ENCODE results near the gene COL21A1.

COL21A1 gene

DNA sequence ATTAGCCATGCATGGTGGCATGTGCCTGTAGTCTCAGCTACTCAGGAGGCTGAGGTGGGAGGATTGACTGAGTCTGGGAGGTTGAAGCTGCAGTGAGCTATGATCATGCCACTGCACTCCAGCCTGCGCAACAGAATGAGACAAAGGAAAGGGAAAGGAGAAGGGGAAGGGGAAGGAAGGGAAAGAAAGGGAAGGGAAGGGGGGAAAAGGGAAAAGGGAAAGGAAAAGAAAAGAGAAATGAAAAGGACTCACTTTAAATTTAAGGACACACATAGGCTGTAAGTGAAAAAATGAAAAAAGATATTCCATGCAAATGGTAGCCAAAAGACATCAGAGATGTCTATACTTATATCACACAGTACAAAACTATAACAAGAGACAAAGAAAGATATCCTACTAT is 74.2 kb downstream of the COL21A1 start:
- no peak for DNase-seq

GRCh38 chr6:56172144-56172543 is 75.2 kb downstream of the COL21A1 start:
- no peak for DNase-seq

DNA sequence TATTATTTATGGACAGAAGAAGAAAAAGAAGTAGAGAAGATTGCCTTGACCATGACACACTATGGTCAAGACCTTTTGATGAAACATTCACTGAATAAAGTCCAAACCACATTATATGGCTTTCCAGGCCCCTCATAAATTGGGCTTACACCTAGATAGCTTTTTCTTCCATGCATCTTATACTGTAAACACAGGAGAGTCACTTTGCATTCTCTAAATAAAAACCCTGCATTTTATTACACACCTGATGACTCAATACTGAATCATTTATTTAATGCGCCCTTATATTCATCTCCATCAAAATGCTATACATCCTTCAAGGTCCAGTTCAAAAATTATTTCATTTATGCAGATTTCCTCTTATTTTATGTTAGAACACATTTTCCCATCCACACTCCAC is 78.0 kb downstream of the COL21A1 start:
- DNase-seq, result no peak

GRCh38 chr6:56168596-56168995 is 78.8 kb downstream of the COL21A1 start:
- DNase-seq, result no peak

GRCh38 chr6:56162081-56162480 is 85.3 kb downstream of the COL21A1 start:
- DNase-seq, result no peak

DNA sequence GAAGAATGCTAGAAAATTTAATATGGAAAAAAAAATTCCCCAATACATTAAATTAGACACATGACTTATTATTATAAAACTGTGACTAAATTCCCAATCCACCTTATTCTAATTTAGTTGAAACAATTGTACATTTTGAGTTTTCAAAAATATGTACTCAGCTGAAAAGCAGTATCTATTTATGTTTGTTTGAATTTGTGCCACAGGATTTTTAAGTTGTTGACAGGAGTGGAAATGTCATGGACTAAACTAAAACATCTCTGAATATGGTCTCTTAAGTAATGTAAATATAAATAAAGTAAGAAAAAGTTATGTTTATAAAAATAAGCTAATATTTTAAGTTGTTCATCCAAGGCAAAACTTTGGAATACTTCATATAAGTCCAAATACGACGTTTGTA is 86.9 kb downstream of the COL21A1 start:
- no peak for DNase-seq

DNA sequence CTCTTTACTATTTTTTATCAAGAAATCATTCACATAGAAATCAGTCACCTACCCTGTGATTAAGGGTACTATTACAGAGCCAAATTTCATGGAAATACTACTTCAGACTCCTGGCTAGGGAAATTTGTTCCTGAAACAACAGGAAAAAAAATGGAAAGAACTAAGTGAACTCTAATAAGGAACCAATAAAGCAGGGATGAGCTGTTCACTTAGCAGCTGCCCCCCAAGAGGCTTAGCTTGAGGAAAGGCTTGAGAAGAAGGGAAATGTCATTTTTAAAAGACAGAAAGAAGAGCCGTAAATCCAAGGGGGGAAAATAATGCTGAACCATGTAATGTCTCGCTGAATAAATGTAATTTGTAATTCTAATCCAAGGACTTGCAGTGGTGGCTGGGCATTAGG is 88.8 kb downstream of the COL21A1 start:
- DNase-seq, result no peak

GRCh38 chr6:56156643-56157042 is 90.7 kb downstream of the COL21A1 start:
- no peak for DNase-seq

DNA sequence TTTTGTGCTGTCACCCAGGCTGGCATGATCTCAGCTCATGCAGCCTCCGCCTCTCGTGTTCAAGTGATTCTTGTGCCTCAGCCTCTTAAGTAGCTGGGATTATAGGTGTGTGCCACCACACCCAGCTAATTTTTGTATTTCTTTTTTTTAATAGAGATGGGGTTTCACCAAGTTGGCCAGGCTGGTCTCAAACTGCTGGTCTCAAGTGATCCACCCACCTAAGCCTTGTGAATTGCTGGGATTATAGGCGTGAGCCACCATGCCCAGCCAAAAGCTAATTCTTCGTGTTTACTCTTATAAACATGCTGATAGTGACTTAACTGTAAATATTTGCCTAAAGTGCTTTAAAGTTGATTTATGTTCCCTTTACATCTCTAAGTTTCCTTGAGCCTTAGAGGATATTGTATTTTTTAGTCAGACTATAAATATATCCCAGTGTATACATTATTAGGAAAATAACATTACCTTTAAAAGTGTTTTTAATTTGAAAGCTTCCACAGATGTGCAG is 91.7 kb downstream of the COL21A1 start:
- no peak for DNase-seq

- DNase-seq, result no peak
These were observed 93.3 kb downstream of the COL21A1 start for GRCh38 chr6:56154076-56154475.

DNA sequence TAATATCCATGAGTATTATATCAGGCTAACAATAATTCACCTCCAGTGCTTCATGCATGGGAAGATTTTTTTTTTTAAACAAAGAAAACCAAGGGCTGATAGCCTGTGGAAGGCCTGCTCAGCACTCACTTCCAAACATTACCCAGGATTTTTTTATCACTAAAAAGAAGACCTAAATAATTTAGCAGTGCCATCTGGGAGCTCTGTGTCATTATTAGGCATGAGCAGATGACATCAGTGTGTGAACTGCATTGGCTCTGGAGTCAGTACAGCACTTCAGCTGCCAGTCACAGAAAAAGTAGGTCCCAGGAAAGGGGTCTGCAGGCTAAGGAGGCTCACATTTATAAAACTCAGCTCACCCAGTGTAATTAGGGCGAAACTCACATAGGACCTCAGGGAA is 94.8 kb downstream of the COL21A1 start:
- DNase-seq, result peak in 1 of 2 experiments; percentile 30

DNA sequence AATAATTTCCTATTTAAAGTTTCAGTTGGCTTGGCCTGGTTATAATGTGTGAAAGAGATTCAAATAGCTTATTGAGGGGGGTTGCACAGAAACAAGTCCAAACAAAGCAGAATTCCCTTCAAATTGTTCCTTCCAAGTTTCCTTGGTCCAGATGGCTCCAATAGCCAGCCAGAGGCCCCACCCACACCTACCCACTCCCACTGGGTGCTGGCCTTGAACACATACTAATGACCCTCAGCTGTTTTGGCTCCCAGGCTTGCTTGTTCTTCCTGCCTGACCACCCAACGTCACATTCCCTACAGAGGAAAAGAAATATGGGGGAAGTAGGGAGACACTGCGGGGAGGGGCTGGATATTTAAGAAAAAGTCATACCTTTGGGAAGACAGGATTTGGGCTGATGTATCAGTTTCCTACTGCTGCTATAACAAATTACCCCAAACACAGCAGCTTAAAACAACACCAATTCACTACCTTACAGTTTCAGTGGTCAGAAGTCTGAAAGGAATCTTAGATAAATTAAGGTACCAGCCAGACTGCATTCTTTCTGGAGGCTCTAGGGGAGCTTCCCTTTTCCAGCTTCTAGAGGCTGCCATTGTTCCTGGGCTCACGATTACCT is 95.7 kb downstream of the COL21A1 start:
- peak in 1 of 2 experiments; percentile 18 for DNase-seq

DNA sequence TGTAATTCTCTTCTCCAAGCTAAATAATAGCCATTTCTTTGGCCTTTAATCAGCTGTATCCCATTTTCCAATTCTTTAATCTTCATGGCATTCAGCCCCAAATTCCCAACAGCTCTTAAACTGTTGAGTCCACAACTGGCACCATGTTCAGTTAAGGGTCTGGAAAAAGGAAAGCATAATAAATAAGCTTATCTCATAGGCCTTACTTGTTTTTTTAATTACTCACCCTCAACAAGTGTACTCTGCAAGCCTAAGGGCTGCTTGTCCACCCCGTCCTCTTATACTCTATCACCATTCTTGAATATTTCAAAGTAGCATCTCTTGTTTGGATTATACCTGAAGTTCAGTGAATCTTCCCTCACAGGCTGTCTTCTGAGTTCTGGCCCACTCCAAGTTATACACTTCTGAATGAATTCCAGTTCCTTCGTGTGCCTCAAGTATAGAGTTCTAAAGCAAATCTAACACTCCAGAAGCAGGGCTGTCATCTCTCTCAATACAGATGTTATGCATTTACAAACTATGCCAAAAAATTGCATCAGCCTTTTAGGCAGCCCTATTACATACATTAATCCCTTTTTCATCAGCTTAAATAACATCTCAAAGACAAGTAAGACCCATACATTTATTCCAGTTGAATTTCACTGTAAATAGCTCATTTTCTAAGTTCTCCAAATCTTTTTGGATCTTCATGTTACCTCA is 98.7 kb downstream of the COL21A1 start:
- DNase-seq, result no peak

- no peak for DNase-seq
These were observed 99.6 kb downstream of the COL21A1 start for GRCh38 chr6:56147766-56148165.

DNA sequence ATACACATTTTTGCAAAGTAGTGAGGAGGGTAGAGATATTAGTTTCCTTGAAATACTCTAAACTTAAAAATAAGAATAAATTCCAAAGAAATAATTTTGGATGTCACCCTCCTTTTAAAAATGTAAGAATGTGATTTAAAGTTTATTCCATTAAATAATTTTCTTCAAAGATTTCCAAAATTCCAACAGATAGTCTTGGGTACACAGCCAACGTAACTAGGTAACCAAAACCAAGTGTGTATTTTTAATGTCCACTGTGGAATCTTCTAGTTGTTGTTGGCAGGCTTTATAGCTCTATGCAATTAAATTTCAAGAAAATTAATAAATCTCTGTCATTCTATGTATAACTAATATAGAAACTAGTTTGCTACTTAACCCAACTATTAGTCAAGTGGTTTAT is 101.3 kb downstream of the COL21A1 start:
- DNase-seq, result no peak

- DNase-seq, result no peak
These were observed 101.8 kb downstream of the COL21A1 start for GRCh38 chr6:56145616-56146015.

- DNase-seq, result no peak
These were observed 102.6 kb downstream of the COL21A1 start for GRCh38 chr6:56144538-56145324.

DNA sequence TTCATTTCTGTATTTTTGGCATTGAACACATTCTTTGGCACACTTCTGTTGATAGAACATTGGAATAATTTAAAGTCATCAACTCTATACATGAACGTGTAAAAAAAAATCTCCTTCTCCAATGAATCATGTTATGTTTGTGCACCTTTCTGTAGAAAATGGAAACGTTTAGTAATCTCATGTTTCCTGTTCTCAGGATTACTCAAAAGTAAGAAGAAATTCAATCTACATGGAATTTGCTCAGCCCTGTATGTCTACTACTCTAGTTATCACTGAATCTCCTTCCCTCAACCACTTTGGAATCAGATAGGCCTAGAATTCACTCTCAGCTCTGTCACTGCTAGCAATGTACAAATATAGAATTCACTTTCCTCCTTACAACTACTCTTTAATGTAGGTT is 103.6 kb downstream of the COL21A1 start:
- no peak for DNase-seq

DNA sequence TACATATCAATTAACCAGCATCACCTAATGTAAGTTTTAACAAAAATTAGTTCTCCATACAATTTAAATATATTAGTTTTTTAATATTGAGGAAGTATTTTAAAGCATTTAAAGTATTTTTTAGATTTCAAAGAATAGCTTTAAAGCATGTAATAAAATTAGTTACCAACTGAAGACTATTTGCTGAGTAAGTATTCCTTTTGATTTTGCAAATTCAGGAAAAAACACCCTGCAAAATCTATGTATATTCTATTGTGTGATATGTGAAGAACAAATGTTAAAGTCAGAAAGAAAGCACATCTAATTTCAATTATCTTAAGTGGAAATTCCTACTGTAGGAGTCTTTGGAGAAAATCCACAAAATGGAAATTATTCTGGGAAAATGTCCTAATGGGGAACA is 107.3 kb downstream of the COL21A1 start:
- no peak for DNase-seq

DNA sequence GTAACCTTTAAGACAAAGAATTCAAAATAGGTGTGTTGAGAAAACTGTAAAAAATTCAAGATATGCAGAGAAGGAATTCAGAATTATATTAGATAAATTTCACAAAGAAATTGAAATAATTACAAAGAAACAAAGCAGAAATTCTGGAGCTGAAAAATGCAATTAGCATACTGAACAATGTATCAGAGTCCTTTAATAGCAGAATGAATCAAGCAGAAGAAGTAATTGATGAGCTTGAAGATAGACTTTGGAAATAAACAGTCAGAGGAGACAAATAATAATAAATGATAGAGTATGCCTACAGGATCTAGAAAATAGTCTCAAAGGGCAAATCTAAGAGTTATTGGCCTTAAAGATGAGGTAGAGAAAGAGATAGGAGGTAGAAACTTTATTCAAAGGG is 131.7 kb downstream of the COL21A1 start:
- no peak for DNase-seq

- DNase-seq, result no peak
These were observed 138.2 kb downstream of the COL21A1 start for GRCh38 chr6:56109149-56109548.

GRCh38 chr6:56106231-56106630 is 141.1 kb downstream of the COL21A1 start:
- no peak for DNase-seq

GRCh38 chr6:56104591-56104990 is 142.8 kb downstream of the COL21A1 start:
- DNase-seq, result no peak

- DNase-seq, result no peak
These were observed 145.2 kb downstream of the COL21A1 start for GRCh38 chr6:56102216-56102615.

Data from NCI-H446 (cell line).